Nephron (organoid): ENCODE data around the gene EEF1G.

Source experiments
- H3K27ac Mint-ChIP-seq, 3 experiments: 2 replicates each; pipeline ENCODE4 v1.8.0; 2020; ENCODE audit warnings: mixed read lengths in 3 of 3, mild to moderate bottlenecking in 2 of 3, moderate library complexity in 1 of 3
- H3K27me3 Mint-ChIP-seq: 2 replicates; pipeline ENCODE4 v1.8.0; 2021; ENCODE audit warnings: low read depth, mild to moderate bottlenecking, moderate library complexity, mixed read lengths
- H3K36me3 Mint-ChIP-seq: 2 replicates; pipeline ENCODE4 v1.8.0; 2020; ENCODE audit warnings: low read depth, mixed read lengths
- H3K4me1 Mint-ChIP-seq: 2 replicates; pipeline ENCODE4 v1.8.0; 2020; ENCODE audit warnings: mixed read lengths
- H3K4me3 Mint-ChIP-seq, 3 experiments: 2 replicates each; pipeline ENCODE4 v1.8.0; 2020; ENCODE audit warnings: mild to moderate bottlenecking in 3 of 3, mixed read lengths in 3 of 3, moderate library complexity in 2 of 3
- H3K9me3 Mint-ChIP-seq: 2 replicates; pipeline ENCODE4 v1.8.0; 2020; ENCODE audit warnings: mixed read lengths
- TF ChIP-seq, protein P1 (sequence below), 3 experiments: fragments of 200-600 bp; sonication (generic); IDR thresholded peaks; one replicate each; pipeline ENCODE4 v1.5.0; 2021; ENCODE audit warnings: antibody characterized with exemption in 3 of 3; ENCODE audit not compliant: unreplicated experiment in 3 of 3

EEF1G gene

DNA sequence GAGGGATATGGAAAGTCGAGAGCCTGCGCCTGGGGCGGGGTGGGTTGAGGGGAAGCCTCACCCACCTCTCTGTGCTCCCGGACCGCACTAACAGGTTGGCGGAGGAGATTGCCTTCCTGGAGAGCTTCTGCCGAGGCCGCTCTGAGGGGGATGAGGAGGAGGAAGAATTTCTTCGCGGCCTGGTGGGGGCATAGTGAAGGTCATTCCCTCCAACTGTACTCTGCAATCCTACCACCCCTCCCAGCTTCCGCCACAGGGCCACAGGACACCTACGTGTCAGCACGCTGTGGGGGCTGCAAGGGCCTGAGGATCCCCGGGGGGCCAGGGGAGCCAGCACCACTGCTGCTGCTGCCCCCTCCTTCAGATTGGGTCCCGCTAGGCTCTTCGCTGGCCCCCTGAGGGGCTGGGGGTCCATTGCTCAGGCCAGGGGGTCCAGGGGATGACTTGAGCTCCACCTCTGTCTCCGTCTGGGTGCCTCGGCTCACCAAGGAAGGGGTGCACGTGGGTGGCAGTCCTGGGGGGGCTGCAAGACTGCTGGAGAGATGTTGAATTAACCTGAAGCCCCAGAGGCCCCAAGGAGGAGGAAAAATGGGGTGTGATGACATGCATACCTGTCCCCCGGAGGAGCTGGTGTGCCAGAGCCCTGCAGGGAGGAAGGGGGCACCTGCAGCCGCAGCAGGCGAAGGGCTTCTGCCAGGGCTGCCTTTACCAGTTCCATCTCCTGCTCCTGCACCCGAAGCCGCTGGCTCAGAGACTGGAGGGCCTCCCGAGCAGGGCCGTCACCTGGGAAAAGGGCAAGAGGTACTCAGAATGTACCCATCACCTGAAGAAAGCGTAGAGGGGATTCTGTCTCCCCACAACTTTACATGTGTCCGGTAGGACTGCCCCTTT, 37.4 kb upstream of the EEF1G start:
- H3K9me3 Mint-ChIP-seq = no peaks in the 10 kb centered on the region
- TF ChIP-seq, protein P1, sequence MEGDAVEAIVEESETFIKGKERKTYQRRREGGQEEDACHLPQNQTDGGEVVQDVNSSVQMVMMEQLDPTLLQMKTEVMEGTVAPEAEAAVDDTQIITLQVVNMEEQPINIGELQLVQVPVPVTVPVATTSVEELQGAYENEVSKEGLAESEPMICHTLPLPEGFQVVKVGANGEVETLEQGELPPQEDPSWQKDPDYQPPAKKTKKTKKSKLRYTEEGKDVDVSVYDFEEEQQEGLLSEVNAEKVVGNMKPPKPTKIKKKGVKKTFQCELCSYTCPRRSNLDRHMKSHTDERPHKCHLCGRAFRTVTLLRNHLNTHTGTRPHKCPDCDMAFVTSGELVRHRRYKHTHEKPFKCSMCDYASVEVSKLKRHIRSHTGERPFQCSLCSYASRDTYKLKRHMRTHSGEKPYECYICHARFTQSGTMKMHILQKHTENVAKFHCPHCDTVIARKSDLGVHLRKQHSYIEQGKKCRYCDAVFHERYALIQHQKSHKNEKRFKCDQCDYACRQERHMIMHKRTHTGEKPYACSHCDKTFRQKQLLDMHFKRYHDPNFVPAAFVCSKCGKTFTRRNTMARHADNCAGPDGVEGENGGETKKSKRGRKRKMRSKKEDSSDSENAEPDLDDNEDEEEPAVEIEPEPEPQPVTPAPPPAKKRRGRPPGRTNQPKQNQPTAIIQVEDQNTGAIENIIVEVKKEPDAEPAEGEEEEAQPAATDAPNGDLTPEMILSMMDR (IDR thresholded peaks at IDR 0.05; ENCODE audit: unreplicated experiment in 3 of 3) = no peak
- H3K27ac Mint-ChIP-seq = peak overlapping the region; percentile 94 to 96 (median 95)
- peak overlapping the region; percentile 91 to 99 (median 97) for H3K4me3 Mint-ChIP-seq
- peaks cover 17% of the 10 kb centered on the region for H3K36me3 Mint-ChIP-seq
- peaks cover 22% of the 10 kb centered on the region for H3K4me1 Mint-ChIP-seq
- peaks cover 5% of the 10 kb centered on the region for H3K27me3 Mint-ChIP-seq

DNA sequence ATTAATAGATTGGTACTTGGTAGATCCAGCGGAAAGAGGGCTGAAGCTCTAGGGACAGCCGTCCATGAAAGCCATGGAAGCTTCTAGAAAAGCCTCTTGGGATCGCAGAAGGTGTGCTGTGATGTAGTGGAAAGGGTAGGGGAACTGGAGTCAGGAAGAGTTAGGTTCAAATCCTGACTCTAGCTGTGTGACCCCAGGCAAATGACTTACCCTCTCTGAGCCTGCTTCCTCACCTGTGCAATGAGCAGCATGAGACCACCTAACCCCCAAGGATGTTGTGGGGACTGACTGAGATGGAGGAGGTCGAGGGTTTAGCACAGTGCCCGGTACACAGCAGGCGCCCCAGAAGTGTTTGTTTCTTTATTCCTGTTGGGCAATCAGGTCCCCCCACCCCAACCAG, 36.7 kb upstream of the EEF1G start:
- H3K4me3 Mint-ChIP-seq = peak overlapping the region; percentile 73 to 97 (median 80)
- peaks cover 17% of the 10 kb centered on the region for H3K36me3 Mint-ChIP-seq
- H3K9me3 Mint-ChIP-seq = no peaks in the 10 kb centered on the region
- peak overlapping the region; percentile 25 to 77 (median 44) for H3K27ac Mint-ChIP-seq
- H3K4me1 Mint-ChIP-seq = peaks cover 22% of the 10 kb centered on the region
- TF ChIP-seq, protein P1 (IDR thresholded peaks at IDR 0.05; ENCODE audit: unreplicated experiment in 3 of 3) = no peak
- H3K27me3 Mint-ChIP-seq = peaks cover 5% of the 10 kb centered on the region

DNA sequence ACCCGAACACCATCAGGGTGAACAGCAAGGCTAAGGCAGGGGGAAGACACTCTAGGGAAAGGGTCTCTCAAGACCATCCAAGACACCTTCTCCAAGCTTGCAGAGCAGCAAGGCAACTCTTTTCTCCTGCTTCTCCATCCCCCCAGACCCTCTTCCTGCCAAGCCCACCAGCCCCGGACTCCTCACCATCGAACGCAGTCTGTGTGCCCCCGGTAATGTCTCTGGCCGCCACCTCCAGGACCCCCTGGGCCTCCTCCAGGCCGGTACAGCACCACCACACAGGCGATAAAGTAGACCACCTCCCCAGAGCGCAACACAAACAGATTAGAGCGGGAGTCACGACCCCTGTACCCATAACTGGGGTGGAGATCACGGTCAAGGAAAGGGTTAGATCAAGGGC, 35.1 kb upstream of the EEF1G start:
- Mint-ChIP-seq H3K36me3 (peaks cover 18% of the 10 kb centered on the region), H3K9me3 (no peaks in the 10 kb centered on the region), H3K27me3 (peaks cover 8% of the 10 kb centered on the region), H3K27ac (no peak overlapping the region), H3K4me3 (peak overlapping the region; percentile 24 to 41 (median 31)), H3K4me1 (peaks cover 32% of the 10 kb centered on the region)
- TF ChIP-seq, protein P1 (IDR thresholded peaks at IDR 0.05; ENCODE audit: unreplicated experiment in 3 of 3) = no peak

DNA sequence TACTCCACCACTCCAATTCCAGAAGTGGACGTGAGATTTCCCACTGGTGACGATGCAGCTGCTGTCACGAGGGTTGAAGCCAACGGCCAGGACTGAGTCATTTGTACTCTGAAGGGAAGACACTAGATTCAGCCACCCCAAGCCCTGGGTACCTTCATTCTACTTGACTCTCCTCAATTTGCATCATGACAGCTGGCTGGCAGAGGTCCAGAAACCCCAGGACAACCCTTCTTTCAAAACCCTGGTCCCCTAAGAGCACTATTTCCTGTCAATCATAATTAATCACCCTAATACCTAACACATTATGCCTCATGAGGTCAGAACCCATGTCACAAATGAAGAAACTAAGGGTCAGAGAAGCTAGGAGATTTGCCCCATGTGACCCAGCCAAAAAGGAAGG, 34.0 kb upstream of the EEF1G start:
- Mint-ChIP-seq H3K36me3 (peaks cover 21% of the 10 kb centered on the region), H3K4me3 (peak overlapping the region in 2 of 3 experiments; percentile 2 to 10), H3K4me1 (peaks cover 38% of the 10 kb centered on the region), H3K27me3 (peaks cover 16% of the 10 kb centered on the region), H3K27ac (peak overlapping the region in 1 of 3 experiments; percentile 17), H3K9me3 (no peaks in the 10 kb centered on the region)
- TF ChIP-seq, protein P1 (IDR thresholded peaks at IDR 0.05; ENCODE audit: unreplicated experiment in 3 of 3) = no peak

DNA sequence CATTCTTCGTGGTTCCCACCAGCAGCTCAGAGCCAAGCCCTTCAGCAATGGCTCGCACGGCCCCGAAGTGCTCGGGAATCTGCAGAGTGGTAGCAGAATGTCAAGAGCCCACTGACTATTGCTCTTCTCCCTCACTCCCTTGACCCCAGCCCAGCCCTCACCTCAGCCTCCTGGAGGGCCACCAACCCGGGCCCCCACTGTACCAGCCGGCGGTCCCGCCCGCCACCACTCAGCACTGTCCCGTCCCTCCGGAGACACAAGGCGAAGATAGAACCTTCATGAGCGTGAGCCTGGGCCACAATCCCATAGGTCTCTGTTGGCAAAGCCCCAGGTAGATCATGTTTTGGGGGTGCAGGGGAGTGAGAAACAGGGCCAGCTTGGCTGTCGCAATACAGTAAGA, 32.2 kb upstream of the EEF1G start:
- Mint-ChIP-seq H3K27ac (no peak overlapping the region), H3K9me3 (no peaks in the 10 kb centered on the region)
- TF ChIP-seq, protein P1 (IDR thresholded peaks at IDR 0.05; ENCODE audit: unreplicated experiment in 3 of 3) = no peak

More for the DNA sequence above, 32.2 kb upstream of the EEF1G start:
- peaks cover 21% of the 10 kb centered on the region for H3K36me3 Mint-ChIP-seq
- peaks cover 21% of the 10 kb centered on the region for H3K27me3 Mint-ChIP-seq
- H3K4me1 Mint-ChIP-seq = peaks cover 34% of the 10 kb centered on the region
- H3K4me3 Mint-ChIP-seq = no peak overlapping the region
